NCI-H460 (cell line): ENCODE measurements around the gene PARP1. TPM values are rescaled to one million over a fixed set of nuclear protein-coding genes. Genes with fewer than 3 reads are reported as not detected.
"Not testable (repeated sequence)": the region's sequence is repeated elsewhere in the genome, so short reads cannot be mapped to it uniquely, and the experiment has no call there.

Experiments
- DNase-seq: peaks from one replicate; pipeline ENCODE4 v3.0.0-alpha.2; 2016; ENCODE audit warnings: low read depth; ENCODE audit errors: extremely low read depth
- total RNA-seq: library from RNA; depleted of rRNA; stranded (reverse); fragments of >200 nt; shearing (Covaris generic); gene quantifications from 2 replicates; pipeline ENCODE4 v1.2.3, GENCODE V29; 2014

Gene PARP1
- total RNA-seq, 1 experiment from 2014 or later, result 103 TPM

GRCh38 chr1:226357416-226357815, 50.5 kb downstream of the PARP1 start:
- no peak for DNase-seq

- no peak for DNase-seq
Measured at GRCh38 chr1:226355669-226356551, 52.0 kb downstream of the PARP1 start.

- no peak for DNase-seq
Measured at GRCh38 chr1:226355016-226355415, 52.9 kb downstream of the PARP1 start.

GRCh38 chr1:226353698-226354525, 54.0 kb downstream of the PARP1 start:
- DNase-seq, result no peak

GRCh38 chr1:226351709-226352108, 56.2 kb downstream of the PARP1 start:
- DNase-seq, result no peak

GRCh38 chr1:226350519-226350865, 57.4 kb downstream of the PARP1 start:
- no peak for DNase-seq

GRCh38 chr1:226349801-226350518, 57.9 kb downstream of the PARP1 start:
- DNase-seq, result no peak

GRCh38 chr1:226349081-226349480, 58.8 kb downstream of the PARP1 start:
- no peak for DNase-seq

GRCh38 chr1:226344441-226345259, 63.2 kb downstream of the PARP1 start:
- DNase-seq, result no peak

- DNase-seq, result no peak
Measured at GRCh38 chr1:226342656-226343055, 65.2 kb downstream of the PARP1 start.

GRCh38 chr1:226340111-226340510, 67.8 kb downstream of the PARP1 start:
- not testable (repeated sequence) for DNase-seq

- no peak for DNase-seq
Measured at GRCh38 chr1:226337276-226337875, 70.5 kb downstream of the PARP1 start.

- no peak for DNase-seq
Measured at GRCh38 chr1:226335661-226336060, 72.2 kb downstream of the PARP1 start.

GRCh38 chr1:226332947-226333346, 74.9 kb downstream of the PARP1 start:
- no peak for DNase-seq

- no peak for DNase-seq
Measured at GRCh38 chr1:226329237-226329636, 78.7 kb downstream of the PARP1 start.

- no peak for DNase-seq
Measured at GRCh38 chr1:226327761-226328162, 80.1 kb downstream of the PARP1 start.

GRCh38 chr1:226325178-226325577, 82.7 kb downstream of the PARP1 start:
- no peak for DNase-seq

- no peak for DNase-seq
Measured at GRCh38 chr1:226324479-226324878, 83.4 kb downstream of the PARP1 start.

- DNase-seq, result no peak
Measured at GRCh38 chr1:226322986-226323385, 84.9 kb downstream of the PARP1 start.

GRCh38 chr1:226320930-226321329, 87.0 kb downstream of the PARP1 start:
- no peak for DNase-seq
